GM10266 (cell line): ENCODE results near the gene SYTL1.

Experiments used
- DNase-seq: peaks from one replicate; pipeline ENCODE4 v3.0.0; 2012; ENCODE audit errors: extremely low spot score
- CTCF ChIP-seq: IDR thresholded peaks from 2 replicates; pipeline ENCODE4 v1.5.1; 2012; ENCODE audit warnings: mild to moderate bottlenecking, low read depth; ENCODE audit not compliant: control insufficient read depth, insufficient read depth; ENCODE audit errors: missing control alignments

The SYTL1 gene

GRCh38 chr1:27359822-27360158, 18.0 kb downstream of the SYTL1 start:
- no peak for DNase-seq
- TF ChIP-seq CTCF, result no peak

- no peak for TF ChIP-seq CTCF
These were observed 18.6 kb downstream of the SYTL1 start for GRCh38 chr1:27360159-27361043.

GRCh38 chr1:27361044-27361402, 19.2 kb downstream of the SYTL1 start:
- no peak for DNase-seq
- no peak for TF ChIP-seq CTCF

More at GRCh38 chr1:27360159-27361043, 18.6 kb downstream of the SYTL1 start:
- DNase-seq, result peak; percentile 71

- no peak for TF ChIP-seq CTCF
- no peak for DNase-seq
These were observed 19.7 kb downstream of the SYTL1 start for GRCh38 chr1:27361553-27361952.

- DNase-seq, result no peak
- TF ChIP-seq CTCF, result no peak
These were observed 22.2 kb downstream of the SYTL1 start for GRCh38 chr1:27363766-27364695.

GRCh38 chr1:27364696-27365371, 23.0 kb downstream of the SYTL1 start:
- no peak for DNase-seq

More at GRCh38 chr1:27364696-27365371, 23.0 kb downstream of the SYTL1 start:
- no peak for TF ChIP-seq CTCF
